NCI-H446 (cell line): ENCODE results near the gene MRPL38.

Experiments used
- DNase-seq, 2 experiments: peaks; one replicate each; lab custom pipeline; 2025; lab: John Stamatoyannopoulos, UW

Gene MRPL38

DNA sequence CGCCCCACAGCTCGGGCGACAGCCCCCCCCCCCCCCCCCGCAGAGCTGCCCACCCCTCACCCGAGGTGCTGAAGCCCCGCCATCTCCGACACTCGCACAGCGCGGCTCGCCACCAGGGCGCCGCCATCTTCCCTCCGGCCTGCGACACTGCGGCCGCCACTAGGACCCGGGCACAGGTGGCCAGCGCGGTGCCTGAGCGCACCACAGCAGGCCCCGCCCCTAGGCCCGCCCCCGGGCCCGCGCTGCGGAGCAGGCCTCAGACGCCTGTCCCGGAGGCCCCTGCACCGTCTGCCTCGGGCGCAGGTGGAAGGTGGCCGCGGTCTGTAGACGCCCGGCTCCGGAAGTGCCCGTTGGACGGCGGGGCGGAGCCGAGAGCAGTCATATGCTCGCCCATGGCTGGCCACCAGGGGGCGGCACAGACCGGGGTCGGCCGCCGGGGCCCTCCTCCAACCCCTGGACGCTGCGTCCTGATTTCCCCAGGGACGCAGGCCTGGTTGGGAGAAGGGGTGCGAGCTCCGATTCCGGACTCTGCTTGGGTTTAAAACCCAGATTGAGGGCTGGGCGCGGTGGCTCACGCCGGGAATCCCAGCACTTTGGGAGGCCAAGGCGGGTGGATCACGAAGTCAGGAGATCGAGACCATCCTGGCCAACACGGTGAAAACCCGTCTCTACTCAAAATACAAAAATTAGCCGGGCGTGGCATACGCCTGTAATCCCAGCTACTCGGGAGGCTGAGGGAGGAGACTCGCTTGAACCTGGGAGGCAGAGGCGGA is at the start of gene MRPL38:
Gene MRPL38 (minus strand): TSS at position 136 of the 773 bp plus-strand sequence. CDS start 9 bp downstream, at position 127.
- DNase-seq: peak; percentile 91 to 98

DNA sequence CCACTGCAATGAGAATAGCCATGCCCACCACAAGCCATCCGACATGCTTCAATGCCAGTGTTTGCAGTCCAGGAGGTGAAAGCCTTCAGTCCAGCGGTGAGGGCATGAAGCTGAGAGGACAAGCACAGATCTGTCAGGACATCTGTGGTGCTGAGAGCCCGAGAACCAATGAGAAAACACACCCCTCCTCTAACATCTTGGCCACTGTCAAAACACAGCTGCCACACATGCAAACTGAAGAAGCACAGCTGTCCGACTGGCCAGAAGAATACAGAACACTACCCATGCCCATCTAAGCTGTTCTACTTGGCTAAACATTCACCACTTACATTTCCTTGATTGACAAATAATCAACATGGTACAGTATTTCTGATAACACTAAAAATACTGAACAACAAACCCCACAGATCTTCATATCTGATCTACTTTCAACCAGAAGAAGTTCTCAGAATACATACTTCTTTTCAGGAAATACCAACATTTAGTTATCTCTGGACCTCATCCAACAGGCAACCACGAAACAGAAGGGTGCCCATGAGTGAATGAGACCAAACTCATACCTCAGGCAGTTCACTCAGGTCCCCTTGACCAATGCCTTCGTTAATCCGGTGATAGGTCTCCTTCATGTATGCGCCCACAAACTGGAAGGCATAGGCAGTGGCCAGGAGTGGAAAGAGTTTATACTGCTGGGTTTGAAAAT is 46.3 kb upstream of the MRPL38 start:
- DNase-seq: no peak

DNA sequence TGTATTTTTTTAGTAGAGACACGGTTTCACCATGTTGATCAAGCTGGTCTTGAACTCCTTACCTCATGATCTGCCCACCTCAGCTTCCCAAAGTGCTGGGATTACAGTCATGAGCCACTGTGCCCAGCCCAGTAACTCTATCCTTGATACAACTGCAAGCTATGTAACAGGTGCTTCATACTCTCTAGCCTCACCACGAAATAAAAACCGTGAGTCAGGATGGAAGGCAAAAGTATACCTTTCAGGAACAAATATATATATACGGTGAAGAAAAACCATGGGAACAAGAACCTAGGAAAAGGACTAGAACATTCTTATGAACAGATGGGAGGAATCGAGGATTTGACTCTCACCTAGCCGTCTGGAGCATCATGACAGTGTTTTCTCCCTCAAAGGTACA is 45.7 kb upstream of the MRPL38 start:
- no peak for DNase-seq

DNA sequence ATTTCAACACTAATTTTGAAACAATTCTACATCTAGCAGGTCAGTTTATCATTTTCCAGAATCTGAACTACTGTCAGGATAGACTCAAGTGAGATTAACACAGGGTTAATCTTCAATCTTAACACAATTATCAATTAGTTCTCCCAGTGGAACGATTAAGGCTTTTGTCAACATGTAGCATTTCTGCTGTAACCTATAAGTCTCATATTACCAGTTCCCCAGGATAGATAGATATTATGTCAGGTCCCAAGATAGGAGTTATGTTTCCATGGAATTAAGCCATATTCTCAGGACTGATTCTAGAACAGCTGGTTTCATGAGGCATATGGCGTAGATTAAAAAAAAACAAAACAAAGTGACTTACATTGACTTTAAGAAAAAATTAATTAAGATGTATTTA is 40.5 kb upstream of the MRPL38 start:
- no peak for DNase-seq

DNA sequence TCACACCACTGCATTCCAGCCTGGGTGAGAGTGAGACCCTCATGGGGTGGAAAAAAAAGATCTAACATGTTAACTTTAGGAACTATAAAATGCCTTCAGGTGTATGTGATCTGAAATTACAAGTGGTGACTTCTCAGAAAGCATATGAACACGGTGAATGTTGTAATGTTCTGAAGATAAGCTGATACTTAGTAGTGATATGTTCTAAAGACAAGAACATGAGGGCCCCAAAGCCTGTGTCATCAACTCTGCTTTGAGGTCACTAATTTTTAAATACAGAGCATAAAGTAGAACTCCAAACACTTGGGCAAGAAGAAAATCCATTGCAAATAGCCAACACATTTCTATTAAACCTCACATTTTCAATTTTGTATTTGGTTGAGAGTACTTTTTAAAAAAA is 38.8 kb upstream of the MRPL38 start:
- DNase-seq: no peak

DNA sequence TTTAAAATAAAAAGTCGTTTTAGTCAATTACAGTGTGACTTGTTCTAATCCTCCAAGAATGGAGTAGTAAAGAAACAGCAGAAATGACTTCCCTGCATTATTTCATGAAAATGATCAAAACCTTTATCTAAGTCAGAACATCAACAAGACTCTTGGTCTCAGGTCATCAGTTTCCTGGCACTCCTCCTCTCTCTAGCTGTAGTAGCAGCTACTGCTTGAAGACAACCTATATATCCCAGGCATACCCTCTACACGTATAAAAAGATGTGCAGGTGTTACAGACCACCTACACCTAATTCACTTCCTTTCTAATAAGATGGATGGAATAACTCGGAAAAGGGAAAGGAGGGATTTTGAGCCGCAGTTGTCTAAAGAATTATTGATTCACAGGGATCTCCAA is 37.8 kb upstream of the MRPL38 start:
- no peak for DNase-seq

DNA sequence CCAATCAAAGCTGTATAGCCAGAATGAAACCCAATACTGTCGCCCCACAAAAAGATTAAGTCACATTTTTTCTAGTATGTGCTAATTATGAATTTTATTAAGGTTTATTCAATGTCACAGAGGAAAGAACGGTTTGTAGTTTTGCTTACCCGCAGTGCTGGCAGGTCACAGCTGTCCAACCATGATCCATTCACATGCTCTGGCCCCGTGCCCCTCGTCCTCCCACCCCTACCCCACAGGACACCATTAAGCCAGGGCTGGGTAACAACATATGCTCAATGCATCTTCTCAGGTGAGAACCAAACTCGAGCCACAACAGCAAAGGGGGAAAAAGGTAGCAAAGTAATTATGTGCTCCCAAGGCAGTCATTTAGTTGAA is 36.7 kb upstream of the MRPL38 start:
- no peak for DNase-seq

DNA sequence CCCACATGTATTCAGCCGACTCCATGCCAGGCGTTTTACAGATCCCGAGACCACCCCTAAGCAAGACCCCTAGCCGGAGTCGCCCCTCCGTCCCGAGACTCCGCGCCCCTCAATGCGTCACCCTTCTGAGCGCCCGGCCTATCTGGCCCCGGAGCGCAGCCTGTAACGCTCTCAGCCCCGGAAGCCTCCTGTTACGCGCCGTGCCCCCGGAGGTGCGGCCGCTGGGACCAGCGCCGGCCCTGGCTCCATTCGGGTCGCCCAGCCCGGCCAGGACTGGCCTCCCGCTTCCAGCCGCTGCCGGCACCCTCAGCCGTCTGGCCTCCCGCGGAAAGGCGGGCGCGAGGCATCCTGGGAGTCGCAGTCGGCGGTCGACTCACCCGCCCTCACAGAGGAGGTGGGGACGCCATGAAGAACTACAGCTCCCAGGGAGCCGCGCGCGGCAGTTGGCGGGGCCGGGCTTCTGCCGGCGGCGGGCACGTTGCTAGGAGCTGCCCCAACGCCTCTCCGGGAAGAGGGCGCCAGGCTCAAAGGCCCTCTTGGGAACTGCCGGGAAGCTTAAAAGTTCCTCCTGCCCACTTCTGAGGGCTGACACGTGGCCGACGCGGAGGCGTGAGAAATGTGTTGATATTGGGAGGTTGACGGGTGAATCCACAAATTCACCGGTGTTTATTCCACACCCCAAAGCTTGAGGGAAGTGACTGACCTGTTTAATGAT is 36.2 kb upstream of the MRPL38 start, which contains the start of gene FBF1:
Gene FBF1 (minus strand): TSS at position 316 of the 715 bp plus-strand sequence. CDS start 2,893 bp downstream, outside the sequence.
- DNase-seq: peak; percentile 81 to 96

DNA sequence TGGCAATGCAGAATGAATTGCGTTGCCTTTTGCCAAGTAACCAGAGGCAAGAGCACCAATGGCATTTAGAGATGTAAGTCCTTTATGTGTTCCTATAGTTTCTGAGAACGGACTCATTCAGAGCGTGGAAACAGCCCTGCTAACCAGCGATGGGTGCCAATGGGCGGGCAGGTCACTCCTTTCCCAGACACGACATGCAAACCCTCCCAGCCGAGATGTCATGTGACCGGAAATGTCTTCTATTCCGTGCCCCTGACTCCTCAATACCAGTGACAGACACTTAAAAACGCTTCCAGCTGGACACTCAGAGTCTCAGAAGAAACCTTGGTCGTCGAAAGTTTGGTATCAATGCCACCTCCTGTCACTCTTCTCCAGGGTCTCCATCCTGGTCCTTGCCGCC is 33.0 kb upstream of the MRPL38 start:
- no peak for DNase-seq

DNA sequence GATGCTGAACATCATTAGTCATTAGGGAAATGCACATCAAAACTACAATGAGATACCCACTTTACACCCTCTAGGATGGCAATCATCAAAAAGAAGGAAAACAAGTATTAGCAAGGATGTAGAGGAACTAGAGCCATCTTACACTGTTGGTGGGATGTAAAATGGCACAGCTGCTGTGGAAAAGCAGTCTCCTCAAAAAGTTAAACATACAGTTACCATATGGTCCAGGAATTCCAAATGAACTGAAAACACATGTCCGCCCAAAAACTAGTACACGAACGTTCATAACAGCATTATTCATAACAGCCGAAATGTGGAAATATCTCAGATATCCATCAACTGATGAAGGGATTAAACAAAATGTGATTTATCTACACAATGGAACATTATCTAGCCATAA is 29.1 kb upstream of the MRPL38 start:
- no peak for DNase-seq

DNA sequence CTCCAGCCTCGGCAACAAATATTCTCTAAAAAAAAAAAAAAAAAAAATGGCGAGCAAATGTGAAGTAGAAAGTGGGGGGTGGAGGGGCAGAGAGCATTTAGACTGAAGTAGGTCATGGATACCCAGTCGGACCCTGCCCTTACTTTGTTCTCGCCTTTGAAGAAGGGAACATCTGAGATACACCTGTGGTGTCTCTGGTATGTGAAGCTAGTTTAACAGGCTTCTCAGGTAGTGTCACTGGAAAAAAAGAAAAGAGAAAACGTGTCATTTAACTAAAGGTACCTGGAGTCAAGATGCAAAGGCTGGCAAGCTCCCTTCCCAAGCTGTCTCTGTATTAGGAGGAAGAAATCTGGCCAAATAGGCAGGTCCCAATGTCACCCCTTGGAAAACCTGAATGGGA is 28.2 kb upstream of the MRPL38 start:
- no peak for DNase-seq

DNA sequence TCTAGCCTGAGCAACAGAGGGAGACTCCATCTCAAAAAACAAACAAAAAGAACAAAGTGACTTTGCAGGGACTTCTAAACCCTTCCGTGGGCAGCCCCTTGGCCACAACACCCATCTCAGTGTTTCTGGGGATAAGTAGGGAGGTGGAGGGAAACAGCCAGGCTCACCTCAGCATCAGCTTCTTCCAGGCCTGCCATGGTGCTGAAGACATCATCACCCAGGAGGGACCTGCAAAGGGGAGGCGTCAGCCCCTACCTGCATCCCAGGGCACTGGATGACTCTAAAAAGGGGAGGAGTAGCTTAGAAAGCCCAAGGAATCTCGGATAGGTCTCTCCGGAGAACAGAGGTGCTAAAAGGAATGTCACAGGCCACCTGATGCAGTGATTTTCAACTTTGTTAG is 26.4 kb upstream of the MRPL38 start:
- no peak for DNase-seq

DNA sequence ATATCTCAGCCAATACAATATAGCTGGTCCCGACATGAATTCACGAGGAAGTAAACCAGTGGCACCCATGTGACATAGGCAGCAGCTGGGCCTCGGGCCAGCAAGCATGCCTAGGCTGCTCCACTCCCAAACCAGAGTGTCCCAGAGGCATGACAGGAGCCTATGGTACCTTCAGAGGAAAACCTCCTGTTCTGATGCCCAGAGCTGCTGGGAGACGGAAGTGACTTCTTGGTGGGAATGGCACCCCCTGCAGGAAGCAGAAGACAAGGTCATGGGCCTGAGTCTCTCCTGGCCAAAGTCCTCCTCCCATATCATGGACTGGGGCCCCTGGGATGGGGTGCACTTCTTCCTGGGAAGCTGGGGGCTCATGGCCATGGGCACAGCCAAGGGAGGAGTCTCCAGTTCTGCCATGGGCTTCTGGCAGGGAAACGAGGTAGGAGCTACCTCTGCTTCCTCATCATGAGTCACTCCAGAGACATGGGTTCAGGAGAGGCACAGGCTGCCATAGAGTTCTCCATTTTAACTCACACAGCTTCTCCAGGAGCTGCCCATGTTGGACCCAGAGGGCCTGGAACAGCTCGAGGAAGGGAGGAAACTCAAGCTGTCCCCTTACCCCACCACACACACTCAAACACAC is 22.7 kb upstream of the MRPL38 start:
- DNase-seq: no peak

DNA sequence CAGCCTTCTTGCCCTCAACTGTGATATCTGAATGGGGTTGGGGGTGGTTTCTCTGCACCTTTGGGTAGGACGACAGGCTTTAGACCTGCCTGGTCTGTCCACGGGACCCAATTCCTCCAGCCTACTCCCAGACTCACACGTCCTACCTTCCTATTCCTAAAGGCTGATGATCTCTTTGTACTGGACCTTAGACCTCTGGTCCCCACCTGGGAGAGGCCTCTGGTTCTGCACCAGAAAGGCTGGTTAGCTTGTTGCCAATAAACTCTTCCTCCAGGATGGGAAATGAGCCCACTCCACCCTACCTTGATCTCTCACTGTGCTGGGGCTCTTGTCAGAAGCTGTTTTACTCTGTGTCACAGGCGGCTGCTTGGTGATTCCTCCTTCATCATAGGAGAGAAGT is 21.8 kb upstream of the MRPL38 start:
- DNase-seq: no peak

DNA sequence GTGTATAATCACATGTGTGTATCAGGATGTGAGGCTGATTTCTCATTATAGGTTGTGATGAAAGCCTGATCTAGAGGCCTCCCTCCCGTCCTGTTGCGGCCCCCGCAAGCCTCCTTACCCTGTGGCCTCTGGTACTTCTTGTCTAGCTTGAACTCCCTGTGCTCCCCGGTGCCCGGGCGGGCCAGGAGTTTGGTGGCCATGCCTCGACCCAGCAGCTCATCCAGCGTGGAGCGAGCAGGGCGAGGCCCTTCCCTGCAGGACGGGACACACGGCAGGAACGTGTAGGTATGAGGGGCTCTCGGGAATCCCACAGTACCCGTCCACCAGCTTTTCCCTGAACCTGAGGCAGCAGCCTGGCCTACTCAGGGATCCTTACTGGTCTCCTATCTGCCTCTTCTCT is 21.2 kb upstream of the MRPL38 start:
- no peak for DNase-seq

DNA sequence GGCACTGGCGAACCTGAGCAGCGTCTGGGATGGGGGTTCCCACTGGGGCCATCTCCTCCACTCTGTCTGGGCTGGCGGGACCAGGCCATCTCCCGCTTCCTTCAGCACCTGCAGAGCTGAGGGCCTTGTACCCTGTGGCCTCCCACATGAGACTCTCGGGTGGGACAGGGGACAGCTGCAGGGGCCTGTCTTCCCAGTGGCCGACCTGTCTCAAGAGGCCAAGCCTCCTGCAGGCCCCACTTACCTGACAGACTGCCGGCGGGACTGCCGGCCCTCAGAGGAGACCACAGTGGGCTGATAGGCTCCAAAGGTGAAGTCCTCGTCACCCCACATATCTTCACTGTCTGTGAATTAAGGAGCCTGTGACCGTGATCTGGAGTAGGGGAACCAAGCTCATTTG is 20.4 kb upstream of the MRPL38 start:
- no peak for DNase-seq

DNA sequence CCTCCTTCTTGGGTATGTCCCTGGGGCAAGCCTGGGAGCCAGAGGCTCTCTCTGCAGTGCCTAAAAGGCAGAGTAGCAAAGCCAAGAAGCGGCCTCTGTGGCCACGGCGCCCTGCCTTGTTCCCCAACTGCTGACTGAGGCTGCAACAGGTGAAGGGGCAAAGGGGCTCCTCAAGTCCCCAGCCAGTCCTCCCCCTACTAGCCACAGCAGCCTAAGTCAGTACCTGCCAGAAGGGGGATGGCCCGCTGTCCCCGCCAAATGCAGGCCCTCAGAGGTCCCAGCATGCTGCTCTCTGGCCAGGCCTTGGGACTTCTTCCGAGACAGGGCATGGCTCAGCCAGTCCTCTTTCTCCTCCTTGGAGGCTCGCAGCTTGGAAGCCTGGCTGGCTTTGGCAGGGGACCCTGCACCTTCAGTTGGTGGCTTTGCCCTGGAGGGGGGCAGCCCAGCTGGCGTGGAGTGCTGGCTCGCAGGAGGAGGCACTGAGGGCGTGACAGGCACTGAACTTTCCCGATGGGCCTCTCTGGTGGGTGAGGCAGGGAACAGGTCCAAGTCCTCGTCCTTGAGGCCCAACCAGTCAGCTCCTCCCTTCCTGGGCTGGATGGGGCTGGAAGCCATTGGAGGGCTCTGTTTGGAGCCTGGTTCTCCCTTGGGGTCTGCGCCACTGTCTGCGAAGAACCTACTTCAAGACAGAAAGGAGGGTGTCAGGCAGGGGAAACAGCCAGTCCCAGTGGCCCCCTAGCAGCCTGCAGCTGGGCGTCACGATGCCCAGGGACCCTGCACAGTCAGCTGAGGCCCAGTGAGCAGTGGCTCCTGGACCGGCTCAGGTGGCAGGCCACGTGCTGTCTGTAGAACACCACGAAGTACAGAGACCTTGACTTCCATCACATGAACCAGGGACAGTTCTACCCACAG is 18.5 kb upstream of the MRPL38 start:
- DNase-seq: no peak

DNA sequence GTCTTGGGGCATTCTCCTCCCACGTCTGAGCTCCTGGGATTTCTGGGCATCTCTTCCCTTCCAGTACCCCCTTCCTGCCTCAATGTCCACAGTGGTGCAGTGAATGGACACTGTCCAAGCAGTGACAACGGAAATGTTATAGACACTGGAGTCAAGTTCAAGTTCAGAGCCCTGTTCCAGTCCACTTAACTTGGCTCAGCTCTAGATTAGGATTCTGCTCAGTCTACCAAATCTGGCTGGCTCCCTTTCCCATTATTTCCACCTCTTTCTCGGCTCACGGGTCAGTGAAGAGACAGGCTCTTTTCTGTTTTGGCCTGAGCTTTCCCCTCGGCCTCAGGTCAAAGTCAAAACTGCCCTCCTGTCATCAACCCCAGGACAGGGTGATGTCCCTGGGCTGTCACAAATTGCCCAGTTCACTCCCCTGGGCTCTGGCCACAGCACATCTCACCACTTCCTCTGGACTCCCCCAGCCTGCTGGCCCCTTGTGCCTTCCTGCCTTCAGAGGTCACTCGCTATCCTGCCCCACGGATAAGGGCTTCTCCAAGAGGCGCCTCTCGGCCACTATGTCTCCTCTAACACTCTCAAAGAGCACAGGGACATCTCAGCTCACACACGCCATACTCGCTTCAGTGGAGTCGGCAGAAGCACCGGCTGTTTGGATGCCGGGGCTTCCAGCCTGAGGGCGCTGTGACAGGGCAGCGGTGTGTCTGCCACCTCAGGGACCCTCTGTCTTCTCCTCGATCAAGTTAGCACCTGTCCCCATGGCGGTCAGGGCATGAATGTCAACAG is 17.7 kb upstream of the MRPL38 start:
- DNase-seq: no peak

DNA sequence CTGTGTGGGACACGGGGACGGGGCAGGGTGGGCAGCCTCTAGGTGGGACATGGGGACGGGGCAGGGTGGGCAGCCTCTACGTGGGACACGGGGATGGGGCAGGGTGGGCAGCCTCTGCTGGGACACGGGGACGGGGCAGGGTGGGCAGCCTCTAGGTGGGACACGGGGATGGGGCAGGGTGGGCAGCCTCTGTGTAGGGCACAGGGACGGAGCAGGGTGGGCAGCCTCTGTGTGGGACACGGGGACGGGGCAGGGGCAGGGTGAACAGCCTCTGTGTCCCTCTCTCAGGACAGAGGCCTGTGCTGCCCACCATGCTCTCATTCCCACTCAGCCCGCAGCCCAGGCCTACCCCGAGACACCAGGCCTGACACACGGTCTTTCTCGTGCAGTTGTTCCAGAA is 16.9 kb upstream of the MRPL38 start:
- no peak for DNase-seq

DNA sequence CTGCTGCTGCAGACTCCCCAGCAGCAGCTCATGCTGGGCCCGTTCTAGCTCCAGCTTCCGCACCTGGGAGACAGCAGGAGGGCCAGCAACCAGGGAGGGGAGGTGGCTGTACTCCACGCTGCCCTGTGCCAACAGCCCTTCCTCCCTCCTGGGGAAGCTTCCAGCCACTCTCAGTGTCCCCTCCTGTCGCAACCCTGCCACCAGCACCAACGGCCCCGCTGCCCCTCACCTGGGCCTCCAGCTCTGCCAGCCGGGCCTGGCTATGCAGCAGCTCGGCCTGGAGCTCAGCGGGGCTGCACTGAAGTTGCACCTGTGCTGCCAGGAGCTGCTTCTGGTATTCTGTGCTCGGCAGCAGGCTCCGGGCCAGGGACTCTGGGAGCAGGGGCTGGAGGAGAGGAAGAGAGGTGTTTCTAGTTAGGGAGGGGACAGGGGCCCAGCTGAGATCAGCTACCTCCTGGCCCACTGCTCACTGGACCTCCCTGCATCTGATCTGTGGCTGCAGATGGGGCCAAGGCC is 15.4 kb upstream of the MRPL38 start:
- no peak for DNase-seq
